NB4 (cell line): Measurements from ENCODE around the gene HSPB6.

Experiments
- MAX ChIP-seq: IDR thresholded peaks from 2 replicates; pipeline ENCODE4 v1.6.1; 2011; ENCODE audit warnings: low read depth, low read length
- POLR2A ChIP-seq: IDR thresholded peaks from 2 replicates; pipeline ENCODE4 v1.6.1; 2011; ENCODE audit warnings: mild to moderate bottlenecking; ENCODE audit not compliant: insufficient read length; ENCODE audit errors: extremely low read depth
- TF ChIP-seq, protein P1 (sequence below): IDR thresholded peaks from one replicate; pipeline ENCODE4 v1.5.1; 2012; ENCODE audit warnings: low read depth, low read length

DNA sequence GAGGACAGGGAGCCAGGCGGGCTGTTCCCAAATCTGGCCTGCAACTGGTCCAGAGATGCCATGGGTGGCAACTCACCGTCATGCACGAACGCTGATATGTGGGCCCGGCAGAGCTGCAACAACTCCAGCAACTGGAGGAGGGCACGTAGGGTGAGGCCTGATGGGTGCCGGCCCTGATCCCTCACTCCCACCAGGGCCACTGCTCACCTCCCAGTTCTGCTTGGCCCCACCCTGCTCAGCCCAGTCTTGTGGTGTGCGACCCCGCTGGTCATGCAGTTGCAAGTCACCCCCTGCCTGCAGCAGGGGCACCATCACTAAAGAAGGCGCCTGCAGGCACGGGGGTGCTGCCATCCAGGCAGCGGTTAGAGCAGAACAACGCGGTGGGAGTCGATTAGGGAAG, 35.5 kb upstream of the HSPB6 start:
- no peak for TF ChIP-seq POLR2A
- TF ChIP-seq, protein P1, sequence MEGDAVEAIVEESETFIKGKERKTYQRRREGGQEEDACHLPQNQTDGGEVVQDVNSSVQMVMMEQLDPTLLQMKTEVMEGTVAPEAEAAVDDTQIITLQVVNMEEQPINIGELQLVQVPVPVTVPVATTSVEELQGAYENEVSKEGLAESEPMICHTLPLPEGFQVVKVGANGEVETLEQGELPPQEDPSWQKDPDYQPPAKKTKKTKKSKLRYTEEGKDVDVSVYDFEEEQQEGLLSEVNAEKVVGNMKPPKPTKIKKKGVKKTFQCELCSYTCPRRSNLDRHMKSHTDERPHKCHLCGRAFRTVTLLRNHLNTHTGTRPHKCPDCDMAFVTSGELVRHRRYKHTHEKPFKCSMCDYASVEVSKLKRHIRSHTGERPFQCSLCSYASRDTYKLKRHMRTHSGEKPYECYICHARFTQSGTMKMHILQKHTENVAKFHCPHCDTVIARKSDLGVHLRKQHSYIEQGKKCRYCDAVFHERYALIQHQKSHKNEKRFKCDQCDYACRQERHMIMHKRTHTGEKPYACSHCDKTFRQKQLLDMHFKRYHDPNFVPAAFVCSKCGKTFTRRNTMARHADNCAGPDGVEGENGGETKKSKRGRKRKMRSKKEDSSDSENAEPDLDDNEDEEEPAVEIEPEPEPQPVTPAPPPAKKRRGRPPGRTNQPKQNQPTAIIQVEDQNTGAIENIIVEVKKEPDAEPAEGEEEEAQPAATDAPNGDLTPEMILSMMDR, result no peak
- no peak for TF ChIP-seq MAX
